Measurements from ENCODE around the gene MGRN1.

The MGRN1 gene

DNA sequence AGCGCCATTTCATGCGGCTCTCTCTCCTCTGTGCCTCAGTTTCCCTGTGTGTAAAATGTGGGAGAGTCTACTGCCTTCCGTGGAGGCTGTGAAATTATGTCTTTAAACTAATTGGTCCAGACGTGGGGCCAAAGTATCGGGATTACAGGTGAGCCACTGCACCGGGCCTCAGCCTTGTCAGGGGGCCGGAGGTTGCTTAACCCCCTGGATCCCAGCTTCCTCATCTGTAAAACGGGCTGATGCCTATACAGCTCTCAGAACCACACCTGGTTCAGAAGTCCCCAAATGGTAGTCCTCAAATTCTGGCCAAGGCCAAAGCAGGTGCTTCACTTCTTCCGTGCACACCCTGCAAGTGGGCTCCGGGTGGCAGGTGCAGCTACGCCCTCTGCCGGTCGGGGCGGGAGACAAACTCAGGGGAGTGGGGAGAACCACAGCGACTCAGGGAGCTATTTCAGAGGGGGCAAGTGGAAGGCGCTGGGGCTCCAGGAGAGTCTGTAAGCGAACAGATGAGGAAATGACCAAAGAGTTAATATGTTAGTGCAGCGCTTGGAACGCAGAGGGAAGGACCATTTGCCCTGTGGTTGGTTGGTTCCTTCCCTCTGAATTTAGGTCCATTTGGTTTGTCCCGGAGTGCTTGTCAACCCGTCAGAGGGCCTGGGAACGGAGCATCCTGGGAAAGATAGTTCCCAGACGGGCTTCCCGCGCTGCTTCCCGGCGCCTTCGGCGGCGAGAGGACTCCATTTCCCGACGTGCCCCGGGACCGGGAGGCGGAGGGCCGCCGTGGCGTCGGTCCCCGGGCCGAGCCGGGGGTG is at the start of gene MGRN1:
MGRN1 (plus strand) TSS at position 812 of the 812 bp plus-strand sequence. CDS start 135 bp downstream, outside the sequence.
- peak; percentile 89 for DNase-seq

DNA sequence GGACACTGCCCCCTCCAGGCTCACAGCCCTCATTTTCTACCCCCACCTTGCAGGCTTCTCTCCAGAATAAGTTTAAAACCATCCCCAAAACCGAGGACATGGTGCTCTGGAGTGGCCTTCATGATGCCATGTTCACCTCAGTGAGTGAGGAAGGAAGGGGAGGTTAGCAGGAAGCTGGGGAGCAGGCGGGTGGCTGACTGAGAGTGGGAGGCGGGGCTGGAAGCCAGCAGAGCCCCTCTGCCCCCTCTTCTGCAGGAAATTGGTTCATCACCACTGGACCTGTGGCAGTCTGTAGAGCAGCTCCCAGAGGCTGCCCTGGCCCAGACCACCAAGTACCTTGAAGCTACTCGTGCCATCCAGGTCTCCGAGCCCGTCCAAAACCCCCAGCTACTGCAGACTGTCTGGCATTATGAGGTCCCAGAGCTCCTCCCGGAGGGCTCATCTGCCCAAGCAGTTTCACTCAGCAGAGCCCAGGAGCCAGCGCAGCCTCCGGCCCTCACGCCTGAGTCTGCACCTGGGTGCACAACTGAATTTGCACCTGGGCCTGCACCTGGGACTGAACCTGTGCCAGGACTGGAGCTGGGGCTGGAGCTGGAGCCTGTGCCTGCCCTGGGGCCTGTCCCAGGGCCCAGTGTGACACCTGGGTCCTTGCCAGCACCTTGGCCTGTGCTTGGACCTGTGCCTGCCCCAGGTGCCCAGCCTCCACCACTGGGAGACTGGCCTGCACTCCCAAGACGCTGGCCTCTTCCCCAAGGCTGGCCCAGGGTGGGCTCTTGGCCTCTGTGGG is 49.5 kb upstream of the MGRN1 start:
- no peak for DNase-seq

DNA sequence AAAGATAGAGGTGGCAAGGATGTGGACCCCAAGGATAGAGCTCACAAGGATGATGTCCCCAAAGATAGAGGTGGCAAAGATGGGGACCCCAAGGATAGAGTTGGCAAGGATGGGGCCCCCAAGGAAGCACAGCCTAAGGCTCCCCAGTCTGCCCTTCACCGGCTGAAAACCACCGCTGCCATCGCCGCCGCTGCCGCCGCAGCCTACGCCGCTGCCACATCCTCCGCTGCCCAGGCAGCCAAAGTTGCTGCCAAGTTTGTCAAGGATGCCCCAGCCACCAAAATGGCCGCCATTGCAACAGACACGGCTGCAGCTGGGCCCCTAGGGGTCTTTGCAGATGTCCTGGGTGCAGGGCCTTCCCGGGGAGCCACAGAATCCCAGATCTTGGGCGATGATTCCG is 48.6 kb upstream of the MGRN1 start:
- DNase-seq, result no peak

DNA sequence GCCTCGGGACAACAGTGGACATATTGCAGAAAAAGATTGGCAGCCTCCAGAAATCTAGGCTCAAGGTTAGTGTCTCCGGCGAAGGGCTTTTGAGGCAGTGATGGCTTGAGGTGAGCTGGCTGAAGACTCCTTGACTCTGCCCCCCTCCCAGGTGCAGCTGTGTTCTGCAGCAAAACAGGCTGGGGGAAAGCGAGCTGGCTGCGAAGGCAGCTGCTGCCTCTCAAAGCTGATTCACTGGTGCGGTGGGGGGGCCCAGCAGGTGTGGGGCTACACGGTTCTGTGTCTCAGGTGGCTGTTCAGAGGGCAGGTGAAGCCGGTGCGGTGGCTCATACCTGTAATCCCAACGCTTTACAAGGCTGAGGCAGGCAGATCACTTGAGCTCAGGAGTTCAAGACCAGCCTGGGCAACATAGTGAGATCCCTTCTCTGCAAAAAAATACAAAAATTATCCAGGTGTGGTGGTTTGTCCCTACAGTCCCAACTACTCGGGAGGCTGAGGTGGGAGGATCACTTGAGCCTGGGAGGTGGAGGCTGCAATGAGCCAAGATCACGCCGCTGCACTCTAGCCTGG is 45.6 kb upstream of the MGRN1 start:
- no peak for DNase-seq

DNA sequence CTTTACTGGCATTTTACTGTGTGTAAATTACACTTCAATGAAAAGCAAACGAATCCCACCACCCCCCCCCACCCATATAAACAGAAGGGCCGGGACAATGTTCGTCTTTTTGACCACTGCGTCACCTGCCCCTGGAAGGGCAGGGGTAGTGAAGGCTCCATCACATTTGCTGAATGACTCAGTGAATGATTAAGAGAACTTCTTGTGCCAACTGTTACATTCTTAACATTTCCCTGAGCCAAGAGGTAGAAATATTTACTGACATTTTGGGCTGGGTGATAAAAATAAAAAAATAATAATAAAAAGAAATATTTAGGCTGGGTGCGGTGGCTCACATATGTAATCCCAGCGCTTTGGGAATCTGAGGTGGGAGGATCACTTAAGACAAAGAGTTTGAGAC is 44.4 kb upstream of the MGRN1 start:
- no peak for DNase-seq

DNA sequence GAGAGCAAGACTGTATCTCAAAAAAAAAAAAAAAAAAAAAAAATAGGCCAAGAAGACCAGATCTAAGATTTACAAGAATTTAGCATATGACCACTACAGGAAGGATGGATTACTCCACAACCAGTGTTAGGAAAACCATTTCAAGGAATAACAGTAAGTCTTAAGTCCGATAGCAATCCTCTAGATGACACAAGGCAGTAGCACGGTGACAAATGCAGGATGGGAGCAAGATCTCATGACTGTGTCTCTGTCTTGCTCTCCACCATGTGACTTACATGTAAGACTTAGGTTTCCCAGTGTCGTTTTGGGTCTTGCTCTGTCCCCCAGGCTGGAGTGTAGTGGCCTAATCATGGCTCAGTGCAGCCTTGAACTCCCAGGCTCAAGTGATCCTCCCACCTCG is 40.7 kb upstream of the MGRN1 start:
- no peak for DNase-seq

DNA sequence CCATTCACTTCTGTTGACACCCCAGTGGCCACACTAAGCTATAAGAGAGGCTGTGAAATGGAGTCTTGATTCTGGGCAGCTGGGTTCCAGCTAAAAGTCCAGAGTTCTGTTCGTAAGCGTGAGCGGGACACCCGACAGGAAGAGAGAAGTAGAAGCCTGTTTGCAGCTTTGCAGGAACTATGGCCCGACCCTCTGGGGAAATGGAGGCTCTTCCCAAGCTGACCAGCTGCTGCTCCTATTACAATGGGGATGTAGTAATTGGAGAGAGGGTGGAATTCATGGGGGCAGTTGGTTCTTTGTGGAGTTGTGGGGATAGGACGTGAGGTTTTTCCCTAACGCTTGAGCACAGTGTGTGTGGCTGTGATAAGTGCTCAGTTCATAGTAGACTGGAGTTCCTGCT is 38.3 kb upstream of the MGRN1 start:
- no peak for DNase-seq

DNA sequence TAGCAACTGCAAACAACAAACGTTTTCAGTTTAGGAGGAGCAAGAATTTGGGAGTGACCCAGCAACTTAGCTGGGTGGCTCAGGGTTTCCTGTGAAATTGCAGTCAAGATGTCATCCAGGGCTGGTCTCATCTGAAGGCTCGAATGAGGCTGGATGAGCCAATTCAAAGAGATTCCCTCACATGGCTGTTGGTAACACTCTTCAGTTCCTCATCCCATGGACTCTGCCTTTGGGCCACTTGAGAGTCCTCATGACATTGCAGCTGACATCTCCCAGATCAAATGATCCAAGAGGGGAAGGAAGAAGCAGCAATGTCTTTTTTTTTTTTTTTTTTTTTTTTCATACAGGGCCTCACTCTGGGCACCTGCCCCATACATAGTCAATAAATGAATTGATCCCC is 36.2 kb upstream of the MGRN1 start:
- no peak for DNase-seq

DNA sequence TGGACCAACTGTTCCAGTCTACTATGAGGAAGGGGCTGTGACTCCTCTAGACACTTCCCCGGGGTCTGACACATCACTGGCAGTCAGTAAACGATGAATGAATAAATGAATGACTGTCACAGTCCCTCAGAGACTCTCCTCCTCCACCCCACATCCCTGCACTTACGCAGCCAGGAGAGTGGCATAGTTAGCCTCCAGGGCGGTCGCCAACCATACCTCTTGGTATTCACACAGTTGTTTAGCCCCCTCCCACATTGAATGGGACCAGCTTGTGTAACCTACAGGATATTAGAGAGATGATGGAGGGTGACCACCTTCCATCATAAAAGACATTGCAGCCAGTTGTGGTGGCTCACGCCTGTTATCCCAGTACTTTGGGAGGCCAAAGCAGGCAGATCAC is 35.7 kb upstream of the MGRN1 start:
- no peak for DNase-seq

DNA sequence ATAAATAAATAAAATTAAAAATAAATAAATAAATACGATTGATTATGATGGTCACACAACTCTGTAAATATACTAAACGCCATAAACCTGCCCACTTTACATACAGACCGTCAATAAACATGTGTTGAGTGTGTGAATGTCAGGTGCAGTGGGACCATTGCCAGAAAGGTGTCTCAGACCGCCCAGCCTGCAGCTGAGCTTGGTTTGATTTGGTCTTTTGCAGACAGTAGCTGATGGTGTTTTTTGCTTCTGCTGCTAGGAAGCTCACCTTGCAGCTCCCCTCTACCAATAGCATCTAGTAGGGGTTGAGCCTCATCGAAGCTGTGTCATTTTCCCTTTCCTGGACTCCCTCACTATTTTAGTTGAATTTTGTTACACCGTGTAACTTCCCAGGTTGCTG is 33.4 kb upstream of the MGRN1 start:
- no peak for DNase-seq

DNA sequence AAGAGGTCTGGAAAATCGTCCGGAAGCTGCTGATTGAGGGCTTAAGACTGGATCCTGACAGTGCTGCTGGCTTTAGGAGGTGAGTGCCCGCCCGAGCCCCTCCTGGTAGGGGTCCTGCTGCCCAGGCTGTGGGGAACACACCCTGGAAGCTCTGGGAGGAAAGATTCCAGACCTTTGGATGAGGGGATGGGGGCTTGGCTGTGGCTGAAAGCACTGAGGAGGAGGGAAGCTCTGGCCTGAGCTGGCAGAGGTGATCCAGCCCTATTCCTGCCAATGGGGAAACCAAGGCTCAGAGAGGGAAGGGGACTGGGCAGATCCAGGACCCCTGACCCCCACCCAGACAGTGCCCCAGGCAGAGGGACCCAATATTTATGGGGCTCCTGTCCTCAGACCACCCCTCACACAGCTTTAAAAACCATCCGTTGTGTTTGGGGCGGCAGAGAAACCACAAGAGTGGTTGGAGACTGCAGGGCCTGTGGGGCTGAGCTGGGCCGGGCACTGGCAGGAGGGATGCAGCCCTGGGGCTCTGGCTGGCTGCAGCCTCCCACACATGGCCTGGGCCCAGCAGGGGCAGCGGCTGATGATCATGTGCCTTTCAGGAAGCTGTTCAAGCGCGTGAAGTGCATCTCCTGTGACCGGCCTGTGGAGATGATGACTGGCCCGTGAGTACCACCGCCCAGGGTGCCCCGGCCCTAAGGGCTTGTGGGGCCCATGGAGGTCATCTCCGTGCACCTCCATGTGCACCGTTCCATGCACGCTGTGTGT is 32.7 kb upstream of the MGRN1 start:
- DNase-seq, result no peak

DNA sequence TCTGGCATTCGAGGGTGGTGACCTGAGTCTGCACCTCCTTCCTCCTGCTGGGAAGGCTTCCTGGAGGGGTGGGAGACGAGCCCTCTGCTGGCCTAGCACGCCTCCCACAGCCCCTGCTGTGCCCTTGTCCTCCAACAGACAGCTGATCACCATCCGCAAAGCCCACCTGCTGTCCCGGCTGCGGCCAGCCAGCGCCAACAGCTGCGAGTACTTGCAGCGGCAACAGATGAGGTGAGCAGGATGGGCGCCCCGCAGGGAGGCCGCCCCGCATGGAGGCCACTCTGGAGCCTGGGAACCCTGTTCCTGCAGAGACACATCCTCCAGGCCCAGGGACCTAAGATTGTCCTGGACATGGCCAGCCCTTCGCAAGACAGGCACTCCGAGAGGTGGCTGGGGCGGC is 31.5 kb upstream of the MGRN1 start:
- no peak for DNase-seq

DNA sequence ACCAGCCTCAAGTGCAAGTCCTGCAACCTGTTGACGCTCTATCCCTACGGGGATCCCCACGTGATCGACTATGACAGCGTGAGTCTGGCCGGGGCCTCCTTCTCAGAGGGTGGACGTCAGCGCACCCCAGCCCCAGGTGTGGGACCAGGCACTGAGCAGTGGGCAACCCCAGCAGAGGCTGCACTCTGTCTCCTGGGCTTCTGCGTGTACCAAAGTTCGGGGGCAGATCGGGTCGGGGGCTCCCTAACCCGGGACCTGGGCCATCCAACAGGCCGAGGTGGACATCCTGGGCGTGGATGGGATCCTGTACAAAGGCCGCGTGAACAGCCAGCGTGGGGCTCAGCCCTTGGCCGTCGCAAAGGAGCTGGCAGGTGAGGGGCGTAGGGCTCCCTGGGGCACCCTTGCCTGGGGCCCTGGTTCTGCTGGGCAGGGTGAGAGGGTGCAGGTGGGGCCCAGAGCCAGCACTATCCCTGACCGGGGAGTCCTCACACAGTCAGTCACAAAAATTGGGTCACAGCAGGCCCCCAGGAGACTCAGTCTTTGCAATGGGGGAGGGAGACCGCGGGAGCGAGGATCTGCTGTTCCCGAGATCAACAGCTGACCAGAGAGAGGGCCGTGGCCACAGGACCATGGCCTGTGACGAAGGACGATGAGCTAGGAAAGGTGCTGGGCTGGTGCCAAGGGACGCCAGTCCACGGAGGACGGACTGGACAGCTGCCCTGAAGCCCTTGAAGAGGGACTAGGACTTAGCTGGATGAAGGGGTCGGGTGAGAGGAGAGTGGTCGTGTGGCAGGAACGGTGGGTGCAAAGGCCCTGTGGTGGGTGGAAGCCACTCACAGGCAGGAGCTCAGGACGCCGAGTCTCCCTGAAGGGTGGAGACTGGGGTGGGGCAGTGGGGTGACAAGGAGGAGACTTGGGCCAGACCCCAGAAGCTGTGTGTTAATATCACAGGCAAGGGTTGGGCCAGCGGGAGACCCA is 29.9 kb upstream of the MGRN1 start:
- DNase-seq, result no peak

DNA sequence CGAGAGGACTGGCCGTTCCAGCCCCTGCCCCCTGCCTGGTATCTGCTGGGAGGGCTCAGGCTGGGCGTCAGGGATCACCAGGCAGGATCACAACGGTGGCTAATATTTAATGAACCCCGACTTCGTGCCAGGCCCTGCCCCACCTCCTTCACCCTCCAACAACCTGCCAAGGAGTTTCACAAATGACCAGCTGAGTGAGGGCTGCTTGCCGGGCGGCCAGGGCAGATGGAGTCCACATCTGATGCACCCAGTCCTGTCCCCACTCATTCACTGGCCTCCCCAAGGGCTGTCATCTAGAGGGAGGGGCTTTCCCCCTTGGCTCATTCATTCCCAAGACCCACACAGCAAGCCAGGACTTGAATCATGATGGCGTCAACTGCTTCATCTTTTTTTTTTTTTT is 27.5 kb upstream of the MGRN1 start:
- no peak for DNase-seq

DNA sequence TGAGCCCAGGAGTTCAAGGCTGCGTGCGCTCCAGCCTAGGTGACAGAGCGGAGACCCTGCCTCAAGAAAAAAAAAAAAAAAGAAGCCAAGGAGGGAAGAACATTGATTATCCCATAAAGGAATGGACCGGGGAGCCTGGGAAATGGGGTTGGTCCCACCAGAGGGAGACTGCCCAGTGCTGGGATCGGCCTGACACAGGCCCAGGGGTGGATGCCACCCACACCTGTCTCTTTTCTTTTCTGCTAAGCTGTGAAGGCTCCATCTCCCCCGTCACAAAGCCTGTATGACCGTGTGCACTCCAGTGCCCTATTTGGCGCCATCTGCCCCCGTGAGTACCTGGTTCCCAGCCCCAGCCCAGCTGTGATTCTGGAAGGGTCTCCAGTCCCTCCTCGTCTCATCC is 25.6 kb upstream of the MGRN1 start:
- DNase-seq, result no peak

DNA sequence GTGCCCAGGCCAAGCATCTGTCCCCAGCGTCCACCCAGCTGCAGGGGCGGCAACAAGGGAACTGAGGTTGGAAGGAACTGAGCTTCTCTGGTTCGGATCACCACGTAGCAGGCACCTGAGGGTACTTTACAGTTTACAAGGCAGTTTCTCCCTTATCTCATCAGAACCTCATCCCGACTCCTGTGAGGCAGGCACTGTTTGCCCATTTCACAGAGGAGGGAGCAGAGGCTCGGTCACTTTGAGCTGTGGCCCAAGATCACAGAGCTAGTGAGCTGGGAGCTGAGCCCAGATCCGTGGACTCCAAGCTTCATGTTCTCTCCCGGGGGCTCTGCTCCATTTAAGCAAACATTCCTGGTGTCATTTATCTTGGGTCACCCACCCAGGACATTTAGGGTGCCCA is 25.1 kb upstream of the MGRN1 start:
- no peak for DNase-seq

DNA sequence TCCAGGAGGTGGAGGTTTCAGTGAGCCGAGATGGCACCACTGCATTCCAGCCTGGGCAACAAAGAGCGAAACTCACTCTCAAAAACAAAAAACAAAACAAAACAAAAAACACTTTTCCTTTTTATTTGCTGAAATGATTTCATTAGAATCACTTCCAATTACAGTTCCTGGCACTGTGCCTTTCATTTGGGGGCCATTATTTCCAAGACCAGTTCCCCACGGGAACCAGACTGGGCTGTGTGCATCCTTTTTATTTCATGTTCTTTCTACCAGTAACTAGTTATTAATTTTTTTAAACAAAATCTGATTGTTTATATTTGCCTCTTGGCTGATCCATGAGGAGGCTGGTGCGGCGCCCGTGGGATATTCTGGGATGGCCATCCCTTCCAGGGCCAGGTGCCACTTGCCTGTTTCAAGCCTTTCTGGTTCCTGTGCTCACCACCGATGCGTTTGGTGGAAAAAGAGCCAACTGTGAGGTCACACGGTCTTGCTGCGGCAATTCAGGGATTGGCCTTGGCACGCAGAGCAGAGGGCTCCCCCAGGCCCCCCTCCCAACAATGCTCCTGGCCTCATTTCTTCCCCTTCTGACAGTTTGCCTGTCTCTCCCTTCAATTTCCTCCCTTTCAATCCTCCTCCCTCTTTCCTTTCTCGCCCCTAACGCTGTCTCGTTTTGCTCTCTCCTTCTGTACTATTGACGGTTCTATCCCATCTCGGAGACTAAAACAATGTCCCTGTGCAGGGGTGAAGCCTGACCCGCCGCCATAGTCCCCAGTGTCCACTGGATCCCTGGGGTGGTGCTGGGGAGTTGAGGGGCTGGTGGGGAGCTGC is 23.4 kb upstream of the MGRN1 start:
- DNase-seq, result no peak

DNA sequence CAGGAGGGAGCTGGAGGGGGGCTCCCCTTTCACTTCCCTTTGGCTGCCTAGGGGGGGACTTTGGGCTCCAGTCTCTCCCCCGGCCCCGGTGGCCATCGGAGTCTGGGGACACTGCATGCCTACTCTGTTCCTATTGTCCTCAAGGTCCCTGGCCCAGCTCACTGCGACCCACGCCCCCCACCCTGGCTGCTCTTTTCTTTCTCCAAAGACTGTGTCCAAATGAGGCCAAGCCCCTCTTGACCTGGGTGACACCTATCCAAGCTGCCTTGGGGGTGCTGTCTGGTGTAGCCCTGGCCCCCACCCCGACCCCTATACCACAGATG is 22.8 kb upstream of the MGRN1 start:
- DNase-seq, result no peak

DNA sequence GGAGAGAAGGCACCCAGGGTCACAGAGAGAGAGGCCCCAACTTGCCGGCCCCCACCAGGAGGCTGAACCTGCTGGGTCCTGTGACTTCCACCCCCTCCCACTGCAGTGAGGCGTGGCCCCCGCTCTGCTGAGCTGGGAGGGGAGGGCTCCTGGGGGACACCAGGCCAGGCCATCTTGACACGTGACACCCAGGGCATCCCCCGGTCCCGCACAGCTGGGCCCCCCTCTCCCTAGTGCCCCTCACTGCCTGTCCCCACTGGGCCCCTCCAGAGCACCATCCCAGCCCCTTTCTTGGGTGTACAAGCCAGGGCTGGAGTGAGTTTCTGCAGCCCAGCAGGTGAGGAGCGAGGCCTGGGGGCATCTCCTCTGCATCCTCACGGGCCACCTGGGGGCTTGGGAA is 22.3 kb upstream of the MGRN1 start:
- no peak for DNase-seq

DNA sequence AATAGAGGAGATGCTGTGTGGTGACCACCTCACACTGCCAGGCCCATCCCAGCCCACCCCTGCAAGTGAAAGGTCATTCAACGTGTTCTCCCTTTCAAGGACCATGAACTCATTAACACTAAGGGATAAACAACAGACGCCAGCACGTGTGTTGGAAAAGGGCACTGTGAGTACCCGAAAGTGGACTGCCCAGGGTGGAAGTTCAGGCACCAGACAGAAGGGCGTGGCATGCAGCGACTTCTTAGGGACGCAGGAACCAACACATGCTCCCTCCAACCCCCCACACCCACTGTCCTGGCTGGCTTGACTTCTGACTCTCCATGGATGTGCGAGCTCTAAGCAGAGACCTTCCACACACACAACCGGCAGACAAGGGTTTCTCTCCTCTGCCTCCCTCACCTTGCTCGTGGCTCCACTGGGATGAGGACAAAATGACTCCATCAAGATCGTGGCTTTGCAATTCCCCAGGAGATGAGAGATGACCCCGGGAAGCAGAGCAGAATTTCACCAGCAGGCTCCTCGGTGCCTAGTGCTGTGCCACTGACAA is 20.9 kb upstream of the MGRN1 start:
- no peak for DNase-seq

DNA sequence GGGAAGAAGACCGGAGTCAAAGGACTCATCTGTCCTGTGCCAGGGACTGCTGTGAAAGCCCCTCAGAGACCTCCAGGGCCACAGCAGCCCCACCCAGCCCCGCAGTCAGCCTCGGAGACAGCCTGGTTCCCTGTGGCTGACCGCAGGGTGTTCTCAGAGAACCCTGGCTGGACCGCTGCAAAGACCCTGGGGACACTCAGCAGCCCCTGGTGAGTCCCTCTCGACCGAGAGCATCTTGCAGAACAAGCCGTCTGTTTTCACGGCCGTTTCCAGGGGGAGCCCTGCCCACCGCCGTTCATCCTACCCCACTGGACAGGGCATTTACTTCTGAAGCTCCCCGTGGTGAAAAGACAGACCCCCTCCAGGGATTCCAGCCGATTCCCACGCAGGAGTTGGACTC is 20.2 kb upstream of the MGRN1 start:
- no peak for DNase-seq

All from DMS 273 treated with DMSO at 0.1 percent for 48 hours (cell line).